GM19240 (cell line): ENCODE data around the gene PKMYT1.
A peak's percentile ranks its signal among the peaks of the same experiment; 100 is the strongest.

ENCODE experiments used
- DNase-seq: peaks from one replicate; pipeline ENCODE4 v3.0.0; 2011; ENCODE audit warnings: low spot score; ENCODE audit not compliant: insufficient read length

PKMYT1 gene

GRCh38 chr16:2980227-2981176, at the start of gene PKMYT1:
Gene PKMYT1 (minus strand): TSS chr16:2980446. CDS start chr16:2979657, 789 bp downstream.
- DNase-seq: peak; percentile 100

- DNase-seq: no peak
Observed at GRCh38 chr16:3029491-3030221, 49.4 kb upstream of the PKMYT1 start.

- no peak for DNase-seq
Observed at GRCh38 chr16:3028716-3029319, 48.6 kb upstream of the PKMYT1 start.

DNA sequence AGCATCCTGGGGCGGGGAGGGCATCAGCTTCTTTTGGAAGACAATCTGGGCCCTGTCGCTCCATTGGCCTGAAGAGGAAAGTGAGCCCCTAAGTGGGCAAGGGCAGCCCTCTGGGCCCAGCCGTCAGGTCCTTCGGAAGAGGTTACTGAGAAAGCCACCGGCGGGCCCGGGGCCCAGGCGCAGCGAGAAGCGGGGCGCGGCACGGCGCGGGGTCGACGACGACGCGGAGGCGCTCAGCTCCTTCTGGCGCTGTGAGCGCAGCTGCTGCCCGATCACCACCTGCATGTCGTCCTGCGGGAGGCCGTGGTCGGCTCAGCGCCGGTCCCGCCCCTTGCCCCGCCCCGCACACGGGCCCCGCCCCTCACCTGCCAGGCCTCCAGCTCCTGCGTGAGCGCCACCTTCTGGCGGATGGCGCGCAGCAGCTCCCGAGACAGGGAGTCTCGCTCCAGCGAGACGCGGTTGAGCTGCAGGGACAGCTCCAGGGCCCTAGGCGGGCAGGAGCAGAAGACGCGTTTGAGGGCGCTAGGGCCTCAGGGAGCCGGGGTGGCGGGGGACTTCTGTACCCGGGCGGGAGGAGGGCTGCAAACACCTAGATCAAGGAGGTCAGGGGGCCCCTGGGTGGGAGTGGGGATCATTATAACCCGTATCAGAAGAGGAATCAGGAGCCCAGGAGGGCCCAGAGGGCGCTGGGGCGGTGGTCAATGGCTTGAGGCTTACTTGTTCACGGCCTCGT, 47.9 kb upstream of the PKMYT1 start:
- peak; percentile 69 for DNase-seq

GRCh38 chr16:3027489-3027795, 47.2 kb upstream of the PKMYT1 start:
- DNase-seq: no peak

GRCh38 chr16:3026609-3027488, 46.6 kb upstream of the PKMYT1 start:
- no peak for DNase-seq

- no peak for DNase-seq
Observed at GRCh38 chr16:3026003-3026378, 45.7 kb upstream of the PKMYT1 start.

DNA sequence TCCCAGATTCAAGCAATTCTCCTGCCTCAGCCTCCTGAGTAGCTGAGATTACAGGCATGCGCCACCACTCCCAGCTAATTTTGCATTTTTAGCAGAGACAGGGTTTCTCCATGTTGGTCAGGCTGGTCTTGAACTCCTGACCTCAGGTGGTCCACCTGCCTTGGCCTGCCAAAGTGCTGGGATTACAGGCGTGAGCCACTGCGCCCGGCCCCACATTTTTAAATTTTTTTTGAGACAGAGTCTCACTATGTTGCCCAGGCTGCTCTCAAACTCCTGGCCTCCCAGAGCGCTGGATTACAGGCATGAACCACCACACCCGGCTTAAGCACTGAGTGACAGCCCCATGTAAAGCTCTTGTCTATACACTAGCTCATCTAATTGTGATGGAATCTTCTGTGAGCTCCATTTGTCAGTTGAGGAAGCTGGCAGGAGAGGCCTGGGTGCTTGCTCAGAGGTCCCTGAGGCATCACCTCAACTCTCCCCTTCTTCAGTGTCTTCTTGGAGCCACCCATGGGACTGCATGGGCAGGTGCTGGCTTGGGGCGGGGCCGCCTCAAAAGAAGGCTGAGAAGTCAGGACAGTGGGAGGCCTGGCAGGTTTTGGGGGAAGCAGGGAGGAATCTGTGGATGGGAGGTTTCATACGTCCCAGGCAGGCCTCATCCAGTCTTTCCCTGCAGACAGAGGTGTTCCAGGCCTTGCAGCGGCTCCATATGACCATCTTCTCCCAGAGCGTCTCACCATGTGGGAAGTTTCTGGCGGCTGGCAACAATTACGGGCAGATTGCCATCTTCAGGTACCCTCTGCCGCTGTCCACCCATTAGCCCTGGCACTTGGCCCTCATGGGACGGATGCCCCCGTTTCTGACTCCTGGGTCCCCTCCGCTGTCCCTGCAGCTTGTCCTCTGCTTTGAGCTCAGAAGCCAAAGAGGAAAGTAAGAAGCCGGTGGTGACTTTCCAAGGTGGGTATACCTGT, 45.1 kb upstream of the PKMYT1 start:
- no peak for DNase-seq

GRCh38 chr16:3023669-3024478, 43.6 kb upstream of the PKMYT1 start, which contains the start of the genes HCFC1R1 and THOC6:
Gene HCFC1R1 (minus strand): TSS chr16:3023942. CDS start chr16:3023941, 1 bp downstream.
Gene THOC6 (plus strand): TSS chr16:3024035. CDS start chr16:3024327, 292 bp downstream.
- peak; percentile 97 for DNase-seq

DNA sequence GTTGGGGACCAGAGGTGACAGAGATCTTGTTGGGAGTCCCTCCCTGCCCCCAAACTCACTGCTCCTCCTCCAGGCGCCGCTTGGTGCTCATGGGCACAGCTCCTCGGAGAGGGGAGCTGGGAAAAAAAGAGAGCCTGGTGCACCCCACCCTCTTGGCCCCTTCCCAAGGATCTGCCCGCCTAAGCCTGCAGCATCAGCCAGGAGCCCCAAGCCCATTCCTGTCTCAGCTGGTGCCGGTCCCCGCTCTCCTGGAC, 43.1 kb upstream of the PKMYT1 start:
- no peak for DNase-seq

GRCh38 chr16:3022684-3023414, 42.6 kb upstream of the PKMYT1 start:
- DNase-seq: no peak

DNA sequence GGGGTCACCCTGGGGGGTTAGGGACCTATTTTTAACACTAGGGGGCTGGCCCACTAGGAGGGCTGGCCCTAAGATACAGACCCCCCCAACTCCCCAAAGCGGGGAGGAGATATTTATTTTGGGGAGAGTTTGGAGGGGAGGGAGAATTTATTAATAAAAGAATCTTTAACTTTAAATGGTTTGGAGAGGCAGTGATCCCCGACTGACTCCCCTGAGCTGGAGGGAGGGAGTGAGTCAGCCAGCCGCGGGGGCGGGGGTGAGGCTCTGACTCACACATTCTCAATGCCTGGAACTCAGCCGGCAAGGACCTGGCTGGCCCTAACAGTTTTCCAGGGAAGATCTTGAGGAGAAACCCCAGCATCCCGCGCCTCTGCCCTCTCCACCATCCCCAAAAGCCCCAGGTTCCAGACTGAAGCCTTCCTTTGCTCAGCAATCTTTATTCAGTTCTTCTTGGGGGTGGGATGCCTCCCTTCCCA, 42.0 kb upstream of the PKMYT1 start:
- no peak for DNase-seq

DNA sequence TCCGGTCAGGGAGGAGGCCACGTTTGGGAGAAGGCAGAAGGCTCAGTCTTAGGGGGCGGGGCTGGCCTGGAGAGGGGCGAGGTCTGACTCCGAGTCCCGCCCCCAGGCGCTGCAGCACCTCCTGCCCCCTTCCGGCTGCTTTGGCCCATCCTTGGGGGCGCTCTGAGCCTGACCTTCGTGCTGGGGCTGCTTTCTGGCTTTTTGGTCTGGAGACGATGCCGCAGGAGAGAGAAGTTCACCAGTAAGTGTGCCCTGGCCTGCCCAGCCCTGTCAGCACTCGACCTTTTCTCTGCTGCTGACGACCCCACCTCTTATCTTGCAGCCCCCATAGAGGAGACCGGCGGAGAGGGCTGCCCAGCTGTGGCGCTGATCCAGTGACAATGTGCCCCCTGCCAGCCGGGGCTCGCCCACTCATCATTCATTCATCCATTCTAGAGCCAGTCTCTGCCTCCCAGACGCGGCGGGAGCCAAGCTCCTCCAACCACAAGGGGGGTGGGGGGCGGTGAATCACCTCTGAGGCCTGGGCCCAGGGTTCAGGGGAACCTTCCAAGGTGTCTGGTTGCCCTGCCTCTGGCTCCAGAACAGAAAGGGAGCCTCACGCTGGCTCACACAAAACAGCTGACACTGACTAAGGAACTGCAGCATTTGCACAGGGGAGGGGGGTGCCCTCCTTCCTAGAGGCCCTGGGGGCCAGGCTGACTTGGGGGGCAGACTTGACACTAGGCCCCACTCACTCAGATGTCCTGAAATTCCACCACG, 41.4 kb upstream of the PKMYT1 start:
- DNase-seq: peak; percentile 74

DNA sequence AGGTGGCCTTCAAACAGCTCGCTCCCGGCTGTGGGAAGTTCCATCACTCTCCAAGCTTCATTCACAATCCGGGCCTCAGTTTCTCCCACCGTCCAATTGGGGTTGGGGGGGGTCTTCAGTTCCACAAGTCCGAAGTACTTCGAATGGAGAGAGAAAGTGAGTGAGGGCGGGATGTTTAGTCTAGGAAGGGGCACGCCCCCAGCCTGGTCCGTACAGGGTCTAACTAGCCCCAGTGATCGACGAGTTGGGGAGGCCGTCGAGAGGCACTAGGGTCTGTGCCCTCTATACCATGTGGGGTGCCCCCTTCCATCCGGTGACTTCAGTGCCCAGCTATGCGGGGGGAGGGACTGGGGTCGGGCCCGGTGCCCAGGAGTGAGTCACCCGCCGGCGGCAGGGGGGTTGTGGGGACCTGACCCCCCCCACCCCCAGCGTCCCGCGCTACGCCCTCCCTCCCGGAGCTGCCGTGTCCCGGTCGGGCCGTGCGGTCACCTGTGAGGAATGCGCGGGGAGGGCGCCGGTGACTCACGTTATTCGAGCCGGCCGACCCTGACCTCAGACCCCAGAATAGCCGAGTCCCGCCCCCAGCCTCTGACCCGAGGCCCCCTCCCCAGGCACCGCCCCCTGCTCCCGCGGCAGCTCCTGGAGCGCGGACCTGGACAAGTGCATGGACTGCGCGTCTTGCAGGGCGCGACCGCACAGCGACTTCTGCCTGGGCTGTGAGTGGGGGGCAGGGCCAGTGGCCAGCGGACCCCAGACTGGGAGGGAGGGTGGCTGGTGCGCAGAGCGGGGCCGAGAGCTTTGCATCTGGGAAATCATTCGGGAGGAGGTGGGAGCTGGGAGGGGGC, 40.6 kb upstream of the PKMYT1 start:
- DNase-seq: no peak

- peak; percentile 85 for DNase-seq
Observed at GRCh38 chr16:3020247-3020603, 40.0 kb upstream of the PKMYT1 start, which contains the start of gene TNFRSF12A. Gene TNFRSF12A (plus strand): TSS chr16:3020368. CDS start chr16:3020398, 30 bp downstream.
